Germinal center (tissue), 1 donor: Measurements from ENCODE around the gene CDK1.
"Not testable (repeated sequence)": the region's sequence is repeated elsewhere in the genome, so short reads cannot be mapped to it uniquely, and the experiment has no call there.

ENCODE experiments used
- DNase-seq: peaks from one replicate; pipeline ENCODE4 v3.0.0; 2012; ENCODE audit warnings: mixed read lengths, low spot score

The CDK1 gene

GRCh38 chr10:60817398-60817805 is 39.1 kb downstream of the CDK1 start:
- DNase-seq, result no peak

GRCh38 chr10:60818134-60818770 is 40.0 kb downstream of the CDK1 start:
- DNase-seq, result no peak

- no peak for DNase-seq
These were observed 41.0 kb downstream of the CDK1 start for GRCh38 chr10:60819271-60819670.

- DNase-seq, result no peak
These were observed 41.9 kb downstream of the CDK1 start for GRCh38 chr10:60820093-60820754.

GRCh38 chr10:60821656-60822055 is 43.4 kb downstream of the CDK1 start:
- DNase-seq, result no peak

GRCh38 chr10:60822809-60823208 is 44.5 kb downstream of the CDK1 start:
- DNase-seq, result no peak

GRCh38 chr10:60823324-60823723 is 45.0 kb downstream of the CDK1 start:
- DNase-seq, result no peak

GRCh38 chr10:60825520-60825919 is 47.2 kb downstream of the CDK1 start:
- DNase-seq, result no peak

GRCh38 chr10:60827791-60828488 is 49.7 kb downstream of the CDK1 start:
- no peak for DNase-seq

- no peak for DNase-seq
These were observed 50.2 kb downstream of the CDK1 start for GRCh38 chr10:60828489-60828852.

GRCh38 chr10:60832136-60832535 is 53.9 kb downstream of the CDK1 start:
- not testable (repeated sequence) for DNase-seq

GRCh38 chr10:60834401-60834800 is 56.1 kb downstream of the CDK1 start:
- DNase-seq, result no peak

GRCh38 chr10:60835049-60835448 is 56.8 kb downstream of the CDK1 start:
- DNase-seq, result no peak

- DNase-seq, result not testable (repeated sequence)
These were observed 62.9 kb downstream of the CDK1 start for GRCh38 chr10:60841227-60841626.

GRCh38 chr10:60842694-60843093 is 64.4 kb downstream of the CDK1 start:
- no peak for DNase-seq
